ENCODE data around the gene ANKRD34A.
A peak's percentile ranks its signal among the peaks of the same experiment; 100 is the strongest.

ANKRD34A gene

DNA sequence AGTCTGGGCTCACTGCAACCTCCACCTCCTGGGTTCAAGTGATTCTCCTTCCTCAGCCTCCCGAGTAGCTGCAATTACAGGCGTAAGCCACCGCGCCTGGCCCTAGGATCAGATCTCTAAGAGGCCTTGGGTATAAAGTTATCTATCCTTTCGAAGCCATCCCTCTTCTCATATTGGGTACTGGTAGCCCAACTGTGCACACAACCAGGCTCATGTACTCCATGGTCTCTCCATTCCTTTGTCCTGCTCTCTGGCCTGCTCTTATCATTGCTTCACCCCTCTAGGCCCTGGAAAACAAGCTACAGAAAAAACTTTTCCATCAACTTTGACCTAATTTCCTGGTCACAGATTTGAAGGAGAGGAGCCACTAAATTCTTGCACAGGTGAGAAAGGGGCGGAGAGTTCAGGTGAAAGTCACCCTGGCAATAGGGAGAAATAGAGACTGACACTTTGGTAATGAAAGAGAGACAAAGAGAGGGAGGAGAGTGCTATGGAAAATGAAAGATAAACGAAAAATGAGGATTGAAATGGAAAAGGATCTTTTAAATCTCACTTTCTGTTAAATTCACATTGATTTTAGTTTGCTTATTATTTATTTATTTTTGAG, 26.0 kb upstream of the ANKRD34A start:
- no peak for DNase-seq

DNA sequence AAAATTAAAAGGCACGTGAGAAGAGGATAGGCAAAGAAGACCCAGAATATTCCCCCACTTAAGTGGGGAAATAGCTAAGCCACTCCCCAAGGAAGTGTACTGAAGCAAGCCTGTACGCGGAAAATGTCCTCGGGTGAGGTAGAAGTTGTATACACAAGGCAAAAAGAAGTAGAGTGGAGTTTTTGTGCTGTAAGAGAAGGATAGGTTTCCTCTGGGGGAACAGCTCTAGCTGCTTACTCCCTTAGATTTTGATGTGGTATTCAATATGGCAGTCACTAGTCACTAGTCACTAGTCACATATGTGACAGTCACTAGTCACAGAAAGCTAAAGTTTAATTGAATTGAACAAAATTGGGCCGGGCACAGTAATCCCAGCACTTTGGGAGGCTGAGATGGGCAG, 24.4 kb upstream of the ANKRD34A start:
- no peak for DNase-seq

DNA sequence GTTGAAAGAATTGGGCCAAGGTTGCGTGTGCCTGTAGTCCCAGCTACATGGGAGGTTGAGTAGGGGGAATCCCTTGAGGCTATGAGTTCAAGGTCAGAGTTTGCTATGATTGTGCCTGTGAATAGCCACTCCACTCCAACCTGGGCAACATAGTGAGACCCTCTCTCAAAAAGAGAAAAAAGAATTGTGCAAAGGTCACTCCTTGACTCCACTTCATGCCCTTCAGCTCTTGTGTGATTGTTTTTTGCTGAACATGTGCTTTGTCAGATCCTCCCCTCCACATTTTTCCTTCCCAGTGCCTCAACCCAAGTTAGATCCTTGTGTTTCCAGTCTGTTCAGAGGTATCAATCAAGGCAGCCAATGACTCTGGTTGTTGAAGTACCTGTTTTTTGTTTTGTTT, 23.6 kb upstream of the ANKRD34A start:
- DNase-seq, result no peak

DNA sequence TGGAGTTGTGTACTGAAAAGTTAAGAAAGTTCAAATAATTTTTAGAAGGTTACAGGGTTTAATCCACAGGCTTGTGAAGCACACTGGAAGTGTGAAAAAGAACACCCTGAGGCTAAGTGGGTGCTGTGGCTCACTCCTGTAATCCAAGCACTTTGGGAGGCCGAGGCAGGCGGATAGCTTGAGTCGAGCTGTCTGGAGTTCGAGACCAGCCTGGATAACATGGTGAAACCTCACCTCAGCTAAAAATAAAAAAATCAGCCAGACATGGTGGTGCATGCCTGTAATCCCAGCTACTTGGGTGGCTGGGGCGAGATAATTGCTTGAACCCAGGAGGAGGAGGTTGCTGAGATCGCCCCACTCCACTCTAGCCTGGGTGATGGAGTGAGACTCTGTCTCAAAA, 22.2 kb upstream of the ANKRD34A start:
- DNase-seq, result no peak

DNA sequence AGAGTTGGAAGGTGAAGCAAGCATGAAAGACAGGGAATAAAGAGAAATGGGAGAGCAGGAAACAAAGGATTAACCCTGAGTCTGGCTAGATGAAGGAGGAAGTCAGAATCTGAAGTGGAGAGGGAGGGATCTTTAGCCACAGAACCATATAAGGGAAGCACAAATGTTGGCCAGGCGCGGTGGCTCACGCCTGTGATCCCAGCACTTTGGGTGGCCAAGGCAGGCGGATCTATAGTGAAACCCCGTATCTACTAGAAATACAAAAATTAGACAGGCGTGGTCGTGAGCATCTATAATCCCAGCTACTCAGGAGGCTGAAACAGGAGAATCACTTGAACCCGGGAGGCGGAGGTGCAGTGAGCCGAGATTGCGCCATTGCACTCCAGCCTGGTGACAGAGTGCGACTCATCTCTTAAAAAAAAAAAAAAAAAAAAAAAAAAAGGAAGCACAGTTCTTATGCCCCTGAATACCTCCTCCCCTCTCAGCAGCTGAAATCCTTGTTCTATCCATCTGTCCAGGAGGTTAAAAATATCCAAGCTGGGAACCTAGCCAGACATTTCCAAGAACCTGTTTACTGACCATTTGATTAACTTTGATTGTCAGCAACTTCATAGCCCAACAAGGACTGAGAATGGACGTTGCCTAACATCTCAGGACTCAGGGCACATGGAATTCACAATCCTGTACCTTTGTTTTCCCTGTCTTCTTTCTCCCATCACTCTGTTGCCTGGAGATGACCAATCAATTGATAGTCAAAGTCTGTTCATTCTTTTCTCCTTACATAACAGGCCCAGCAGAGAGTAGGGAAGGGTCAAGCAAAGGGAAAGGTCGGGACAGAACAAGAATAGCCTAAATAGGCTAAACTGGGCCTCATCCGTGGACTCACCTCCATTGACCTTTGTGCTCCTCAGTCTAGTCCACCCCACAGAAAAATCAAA, 21.4 kb upstream of the ANKRD34A start:
- peak; percentile 39 for DNase-seq

DNA sequence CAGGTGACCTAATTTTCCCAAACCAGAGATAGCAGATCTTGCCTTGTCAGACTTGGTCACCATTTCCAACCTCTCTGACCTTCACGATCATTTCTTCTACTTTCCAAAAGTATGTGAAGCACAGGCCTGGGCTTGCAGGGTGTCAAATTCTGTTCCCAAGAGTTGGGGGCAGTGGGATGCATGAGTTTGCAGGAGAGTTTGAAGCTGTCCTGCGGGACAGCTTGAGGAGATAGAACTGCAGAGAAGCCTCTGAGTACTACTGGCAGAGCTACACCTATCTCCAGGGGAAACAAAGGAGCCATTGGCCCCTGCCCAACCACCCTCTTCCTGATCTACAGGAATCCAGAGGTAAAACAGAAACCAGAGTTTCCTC, 20.7 kb upstream of the ANKRD34A start:
- DNase-seq, result no peak

DNA sequence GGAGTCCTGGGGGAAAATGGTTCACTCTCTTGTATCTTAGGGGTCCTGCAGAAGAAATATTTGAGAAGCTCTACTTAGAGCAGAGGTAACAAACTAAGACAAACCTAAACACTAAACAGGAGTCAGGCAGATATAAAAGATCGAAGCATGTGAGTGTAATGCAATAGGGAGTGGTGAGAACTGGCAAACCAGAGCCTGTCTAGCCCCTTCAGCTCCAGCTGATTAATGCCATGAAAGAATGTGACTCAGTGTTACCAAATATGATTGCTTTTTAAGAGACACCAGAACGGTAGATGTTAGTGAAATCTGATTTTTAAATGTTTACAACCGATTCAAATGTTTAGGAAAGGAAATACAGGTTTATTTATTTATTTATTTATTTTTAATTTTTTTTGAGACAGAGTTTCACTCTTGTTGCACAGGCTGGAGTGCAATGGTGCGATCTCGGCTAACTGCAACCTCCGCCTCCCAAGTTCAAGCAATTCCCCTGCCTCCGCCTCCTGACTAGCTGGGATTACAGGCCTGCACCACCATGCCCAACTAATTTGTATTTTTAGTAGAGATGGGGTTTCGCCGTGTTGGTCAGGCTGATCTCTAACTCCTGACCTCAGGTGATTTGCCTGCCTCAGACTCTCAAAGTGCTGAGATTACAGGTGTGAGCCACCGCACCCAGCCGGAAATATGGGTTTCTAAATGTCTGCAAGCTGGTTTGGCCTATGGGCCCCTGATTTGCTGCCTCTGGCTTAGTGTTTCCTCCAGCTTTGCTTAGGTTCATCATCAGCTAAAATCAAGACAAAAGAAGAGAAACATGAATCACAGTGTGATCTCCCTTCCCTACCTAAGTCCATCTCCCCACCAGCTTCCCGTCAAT, 19.8 kb upstream of the ANKRD34A start:
- no peak for DNase-seq

DNA sequence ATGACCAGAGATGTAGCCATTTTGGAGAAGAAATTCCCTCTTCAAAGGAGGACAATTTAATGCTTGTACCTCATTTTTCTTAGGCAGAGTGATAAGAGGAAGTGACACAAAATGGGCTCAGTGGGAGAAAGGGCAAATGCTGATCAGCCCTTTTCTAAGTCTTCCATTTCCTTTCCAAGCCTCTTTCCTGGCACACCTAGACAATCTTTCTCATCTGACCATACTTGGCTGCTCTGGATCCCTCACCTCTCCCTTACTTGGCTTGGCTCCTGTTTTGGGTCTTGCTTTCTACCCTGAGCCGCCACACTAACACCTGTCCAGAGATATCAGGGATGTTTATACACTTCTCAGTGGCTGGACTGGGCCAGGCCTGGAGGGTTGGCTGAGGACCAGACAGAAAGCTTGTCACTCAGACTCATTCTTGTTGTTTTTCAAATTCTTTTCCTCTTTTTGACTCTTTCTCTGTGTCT, 18.9 kb upstream of the ANKRD34A start:
- no peak for DNase-seq

DNA sequence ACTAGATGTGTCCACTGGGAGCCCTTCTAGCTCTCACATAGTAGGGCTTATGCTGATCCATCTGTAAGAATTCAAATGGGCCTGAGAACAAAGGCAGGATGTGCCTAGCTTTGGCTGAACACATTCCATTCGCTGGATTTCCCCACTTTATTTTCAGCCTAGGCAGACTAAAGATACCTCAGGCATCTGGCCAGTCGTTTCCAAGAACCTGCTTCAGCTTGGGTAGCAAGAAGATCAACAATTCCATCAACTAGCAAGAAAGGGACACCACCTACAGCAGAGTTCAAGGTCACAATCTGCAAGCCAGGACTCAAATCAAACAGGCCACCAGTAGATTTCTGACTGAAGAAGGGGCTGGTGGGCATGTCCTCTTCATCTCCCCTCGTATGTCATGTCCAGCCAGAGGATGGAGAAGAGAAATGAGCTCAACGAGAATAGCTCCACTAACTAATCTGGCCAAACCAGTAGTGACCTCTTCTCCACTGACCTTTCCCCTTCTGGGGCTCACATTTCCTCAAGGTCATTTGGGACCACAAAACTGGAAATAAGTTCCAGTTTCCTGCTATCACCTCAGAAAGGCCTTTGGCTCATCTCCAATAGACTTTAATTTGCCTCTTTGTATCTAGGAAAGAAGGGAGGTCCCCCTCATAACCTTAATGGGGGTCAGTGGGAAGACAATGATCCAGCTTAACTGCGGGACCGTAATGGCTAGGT, 17.8 kb upstream of the ANKRD34A start:
- no peak for DNase-seq

DNA sequence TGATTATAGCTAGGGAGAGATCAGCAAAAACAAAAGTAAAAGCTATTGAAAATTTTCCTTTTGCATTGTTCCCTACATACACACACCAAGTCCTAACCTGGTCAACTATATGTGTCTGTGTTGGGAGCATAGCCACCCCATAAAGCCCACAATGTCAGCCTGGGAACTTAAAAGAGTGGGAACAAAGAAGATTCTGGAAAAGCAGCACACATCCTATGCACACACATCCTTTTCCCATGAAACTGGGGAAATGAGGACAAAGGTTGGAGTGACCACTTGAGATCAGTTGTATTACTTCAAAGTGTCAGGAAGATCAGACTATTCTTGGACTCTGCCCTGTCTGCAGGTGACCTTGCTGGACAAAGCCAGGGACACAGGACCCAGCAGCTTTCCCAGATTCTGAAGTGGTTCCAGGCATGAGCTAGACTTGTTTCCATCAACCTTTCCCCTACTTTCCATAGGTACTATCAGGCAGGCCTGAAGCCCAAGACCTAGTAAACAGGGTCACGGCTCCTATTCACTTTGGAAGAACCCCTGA, 16.2 kb upstream of the ANKRD34A start:
- DNase-seq, result no peak

DNA sequence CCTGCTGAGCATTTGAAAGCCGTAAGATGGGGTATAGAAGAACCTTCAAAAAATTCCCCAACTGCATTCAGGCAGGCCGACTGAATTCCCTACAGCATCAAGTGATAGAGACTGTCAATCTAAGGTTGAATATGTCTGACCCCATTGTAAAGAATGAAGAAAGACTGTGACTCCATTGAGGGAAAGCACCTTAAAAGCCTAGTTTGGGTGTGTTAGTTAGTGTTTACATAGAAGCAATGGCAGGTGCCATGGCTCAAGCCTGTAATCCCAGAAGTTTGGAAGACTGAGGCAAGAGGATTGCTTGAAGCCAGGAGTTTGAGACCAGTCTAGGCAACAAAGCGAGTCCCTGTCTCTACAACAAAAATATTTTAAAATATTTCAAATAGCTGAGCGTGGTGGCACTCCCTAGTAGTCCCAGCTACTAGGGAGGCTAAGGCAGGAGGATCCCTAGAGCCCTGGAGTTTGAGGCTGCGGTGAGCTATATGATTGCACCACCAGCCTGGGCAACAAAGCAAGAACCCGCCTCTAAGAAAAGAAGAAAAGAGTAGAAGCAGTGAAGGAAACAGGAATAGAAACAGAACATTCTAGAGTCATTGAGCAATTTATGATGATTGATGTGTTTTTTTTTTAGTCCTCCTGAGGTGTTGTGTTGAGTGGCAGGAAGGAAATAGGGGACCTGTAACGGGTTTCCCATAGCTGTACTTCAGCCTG, 15.5 kb upstream of the ANKRD34A start:
- DNase-seq, result no peak

DNA sequence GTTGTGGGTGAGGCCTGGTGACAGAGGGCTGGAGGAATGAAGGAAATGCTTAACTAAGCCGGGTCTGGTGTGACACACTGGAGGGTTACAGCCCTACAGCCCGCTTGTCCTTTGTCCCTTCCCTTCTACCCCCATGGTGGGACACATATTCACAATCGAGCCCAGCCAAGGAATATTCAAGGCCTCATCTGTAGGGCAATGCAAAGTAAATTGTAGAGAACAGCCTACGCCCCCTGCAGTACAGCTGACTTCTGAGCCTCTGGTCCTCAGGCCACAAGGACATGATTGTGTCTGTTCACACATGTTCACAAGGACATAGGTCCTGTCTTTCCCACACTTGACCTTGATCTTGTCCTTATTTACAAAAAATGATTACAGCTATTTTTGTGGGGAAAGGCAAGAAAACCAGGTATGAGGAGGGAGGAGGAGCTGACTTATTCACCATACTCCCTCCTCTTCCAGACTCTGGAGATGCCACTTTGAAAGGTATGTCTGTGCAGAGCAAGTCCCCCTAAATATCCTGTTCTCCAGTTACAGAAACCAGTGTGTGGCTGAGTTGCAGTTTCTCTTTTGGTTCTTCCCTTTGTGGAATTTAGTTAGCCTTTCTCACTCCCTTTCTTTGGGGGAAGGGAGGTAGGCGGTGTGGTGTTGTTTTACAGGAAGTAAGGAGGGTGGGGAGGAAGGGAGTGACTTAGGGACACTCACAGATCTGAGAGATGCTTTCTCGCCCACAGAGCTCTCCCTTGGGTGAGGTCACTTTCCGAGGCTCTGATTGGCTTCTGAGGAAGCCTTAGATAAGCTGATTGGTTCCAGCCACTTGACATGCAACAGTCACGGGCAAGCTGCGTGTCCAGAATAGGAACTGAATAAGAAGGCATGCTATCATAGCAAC, 14.7 kb upstream of the ANKRD34A start:
- peak; percentile 96 for DNase-seq

DNA sequence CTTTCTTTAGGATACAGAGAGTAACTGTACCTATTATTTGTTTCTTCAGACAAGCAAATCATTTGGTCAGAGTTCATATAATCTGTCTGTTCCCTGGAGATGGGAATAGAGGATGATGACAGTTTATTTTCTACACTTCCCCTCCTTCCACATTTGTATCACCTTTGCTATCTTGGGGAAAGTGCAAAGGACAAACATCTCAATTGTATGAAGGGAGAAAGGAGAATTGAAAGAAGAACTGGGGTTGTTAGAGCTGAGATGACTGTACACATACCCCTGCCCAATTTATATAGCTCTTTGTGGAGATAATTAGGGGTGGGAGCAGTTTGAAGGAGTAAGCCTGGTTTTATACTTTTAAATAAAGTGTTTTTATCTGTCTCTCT, 14.1 kb upstream of the ANKRD34A start:
- DNase-seq, result no peak

DNA sequence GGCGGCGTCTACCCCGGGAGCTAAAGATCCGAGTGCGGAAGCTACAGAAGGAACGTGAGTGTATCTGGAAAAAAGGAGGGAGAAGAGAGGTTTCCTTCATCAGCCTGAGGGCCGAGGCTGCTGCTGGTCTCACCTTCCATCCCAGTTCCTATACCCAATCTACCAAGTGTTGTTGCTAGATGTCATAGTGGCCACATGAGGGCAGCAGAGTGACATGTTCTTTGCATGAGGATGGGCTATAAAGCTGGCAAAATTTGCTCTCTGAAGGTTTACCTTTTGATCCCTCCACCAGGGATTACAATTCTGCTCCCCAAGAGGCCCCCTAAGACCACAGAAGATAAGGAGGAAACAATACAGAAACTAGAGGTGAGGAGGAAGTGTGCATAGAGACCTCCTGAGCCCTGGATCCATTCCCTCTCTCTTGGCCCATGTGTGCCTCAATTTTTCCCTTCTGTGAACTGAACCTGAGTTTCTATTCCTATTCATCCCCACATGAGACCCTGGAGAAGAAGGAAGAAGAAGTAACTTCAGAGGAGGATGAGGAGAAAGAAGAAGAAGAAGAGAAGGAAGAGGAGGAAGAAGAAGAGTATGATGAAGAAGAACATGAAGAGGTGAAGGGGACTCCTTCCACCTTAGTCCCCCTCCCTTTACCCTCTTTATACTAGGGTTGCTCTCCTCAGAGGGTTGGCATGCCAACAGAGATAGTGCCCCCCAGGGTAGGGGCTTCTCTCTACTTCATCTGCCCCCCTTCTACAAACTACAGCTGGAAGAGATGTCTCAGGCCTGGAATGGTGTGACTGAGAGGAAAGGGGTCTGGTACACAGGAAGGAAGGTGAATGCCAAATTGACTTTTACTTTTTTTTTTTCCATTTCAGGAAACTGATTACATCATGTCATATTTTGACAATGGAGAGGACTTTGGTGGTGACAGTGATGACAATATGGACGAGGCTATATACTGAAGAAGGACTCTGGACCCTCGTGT, 13.4 kb upstream of the ANKRD34A start:
- DNase-seq, result peak; percentile 93

DNA sequence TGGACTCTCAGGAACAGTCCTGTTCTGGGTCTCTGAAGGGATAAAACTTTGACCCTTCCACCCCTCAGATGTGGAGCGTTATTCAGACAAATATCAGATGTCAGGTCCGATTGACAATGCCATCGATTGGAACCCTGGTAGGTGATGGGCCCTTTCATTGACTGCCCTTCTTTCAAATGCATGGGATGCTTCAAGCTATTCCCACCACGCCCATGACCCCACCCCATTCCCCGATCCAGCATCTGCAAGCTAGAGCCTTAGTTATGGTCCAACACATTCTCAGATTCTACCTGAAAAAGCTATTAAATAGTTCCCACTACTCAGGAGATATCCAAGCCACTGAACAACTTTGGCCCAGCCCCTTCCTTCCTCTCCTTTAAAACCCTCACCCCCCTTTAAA, 12.6 kb upstream of the ANKRD34A start:
- no peak for DNase-seq

DNA sequence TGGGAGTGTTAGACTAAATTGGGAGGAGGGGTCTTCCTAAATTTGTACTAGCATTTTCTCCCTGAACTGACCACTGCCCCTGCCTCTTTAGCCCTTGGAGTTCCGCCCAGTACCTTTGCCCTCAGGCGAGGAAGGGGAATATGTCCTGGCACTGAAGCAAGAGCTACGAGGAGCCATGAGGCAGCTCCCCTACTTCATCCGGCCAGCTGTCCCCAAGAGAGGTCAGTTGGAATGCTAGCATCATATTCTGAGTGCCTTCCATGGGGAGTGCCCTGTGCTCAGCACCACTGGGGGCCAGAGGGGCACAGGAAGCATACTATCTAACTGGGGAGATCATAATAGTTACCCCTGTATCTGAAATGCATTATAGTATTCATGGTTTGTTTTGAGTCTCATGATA, 10.8 kb upstream of the ANKRD34A start:
- DNase-seq, result no peak

DNA sequence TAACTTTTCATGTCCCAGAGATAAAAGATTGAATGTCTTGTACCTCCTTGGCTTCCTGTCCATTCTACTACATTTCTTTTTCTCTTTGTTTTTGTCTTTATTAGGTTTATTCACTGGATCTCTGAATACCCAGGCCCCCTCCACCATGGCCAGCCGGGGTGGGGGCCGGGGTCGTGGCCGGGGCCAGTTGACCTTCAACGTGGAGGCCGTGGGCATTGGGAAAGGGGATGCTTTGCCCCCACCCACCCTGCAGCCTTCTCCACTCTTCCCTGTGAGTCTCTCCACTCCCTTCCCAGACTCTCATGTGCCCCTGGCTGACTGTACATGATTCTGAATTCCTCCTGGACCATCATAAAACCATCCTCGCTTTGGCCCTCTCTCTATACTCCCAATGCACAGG, 10.3 kb upstream of the ANKRD34A start:
- no peak for DNase-seq

DNA sequence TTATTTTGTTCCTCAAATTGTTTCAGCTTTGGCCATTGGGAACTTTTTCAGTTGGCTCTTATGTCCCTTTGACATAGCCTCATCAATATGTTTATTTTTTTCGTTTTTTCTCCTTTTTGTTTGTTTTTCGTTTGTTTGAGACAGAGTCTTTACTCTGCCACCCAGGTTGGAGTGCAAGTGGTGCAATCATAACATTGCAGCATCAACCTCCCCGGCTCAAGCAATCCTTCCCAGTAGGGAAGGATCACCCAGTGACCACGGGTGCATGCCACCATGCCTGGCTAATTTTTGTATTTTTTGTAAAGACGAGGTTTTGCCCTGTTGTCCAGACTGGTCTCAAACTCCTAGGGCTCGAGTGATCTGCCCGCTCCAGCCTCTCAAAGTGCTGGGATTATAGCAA, 8.2 kb upstream of the ANKRD34A start:
- no peak for DNase-seq

DNA sequence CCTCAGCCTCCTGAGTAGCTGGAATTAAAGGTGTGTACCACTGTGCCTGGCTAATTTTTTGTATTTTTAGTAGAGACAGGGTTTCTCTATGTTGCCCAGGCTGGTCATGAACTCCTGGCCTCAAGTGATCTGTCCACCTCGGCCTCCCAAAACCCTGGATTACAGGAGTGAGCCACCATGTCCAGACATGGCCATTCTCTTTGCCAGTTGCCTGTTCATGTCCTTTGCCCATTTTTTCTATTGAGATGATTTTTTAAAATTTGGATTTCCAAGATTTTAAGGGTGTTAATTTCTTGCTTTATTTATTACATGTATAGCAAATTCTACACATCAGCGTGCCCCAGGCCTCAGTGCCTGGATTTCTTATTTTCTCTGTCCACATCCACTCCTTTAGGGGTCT, 2.9 kb upstream of the ANKRD34A start:
- no peak for DNase-seq
